Naive thymus-derived CD4-positive, alpha-beta T cell (primary cell): Measurements from ENCODE around the gene SDCCAG8. TPM values are rescaled to one million over a fixed set of nuclear protein-coding genes. Genes with fewer than 3 reads are reported as not detected.

Experiments used
- ATAC-seq: fragments of 150-1000 bp; cut with Tn5 transposase; 2 replicates; pipeline ENCODE4 v1.10.0; 2021; ENCODE audit warnings: mild to moderate bottlenecking, moderate library complexity
- CTCF ChIA-PET: fragments of 350-600 bp; sonication (Branson Sonifier 250); formaldehyde crosslinking; loops from one replicate; lab custom pipeline; 2021; ENCODE audit warnings: antibody characterized with exemption; lab: Charles Lee
- POLR2A ChIA-PET: fragments of 350-600 bp; sonication (Branson Sonifier 250); formaldehyde crosslinking; loops from one replicate; lab custom pipeline; 2021; ENCODE audit warnings: antibody characterized with exemption, inconsistent platforms; lab: Charles Lee
- DNase-seq, 9 donors: peaks; one replicate each; pipeline versions ENCODE4 v3.0.0 to v3.0.0-alpha.2; 2020 to 2022; ENCODE audit warnings: mixed read lengths in 1 of 9
- H3K27ac ChIP-seq: one replicate; pipeline ENCODE4 v1.7.0; 2013; ENCODE audit warnings: mild to moderate bottlenecking, low read depth, low read length, moderate library complexity
- H3K27me3 ChIP-seq, 2 donors: one replicate each; pipeline ENCODE4 v1.7.0; 2013; ENCODE audit warnings: low read length in 2 of 2, mild to moderate bottlenecking in 2 of 2, moderate library complexity in 2 of 2; ENCODE audit not compliant: control insufficient read depth in 2 of 2, insufficient read depth in 2 of 2
- H3K36me3 ChIP-seq, 3 experiments: 1 replicate in 2 of 3; 2 replicates in 1 of 3; pipeline ENCODE4 v1.7.0; 2013; ENCODE audit warnings: low read length in 3 of 3, mild to moderate bottlenecking in 3 of 3, moderate library complexity in 1 of 3; ENCODE audit not compliant: insufficient read depth in 3 of 3, control insufficient read depth in 2 of 3
- H3K4me1 ChIP-seq, 2 donors: one replicate each; pipeline ENCODE4 v1.7.0; 2013; ENCODE audit warnings: low read length in 2 of 2, mild to moderate bottlenecking in 2 of 2, moderate library complexity in 1 of 2; ENCODE audit not compliant: control insufficient read depth in 2 of 2, insufficient read depth in 2 of 2
- H3K4me3 ChIP-seq: 2 replicates; pipeline ENCODE4 v1.7.0; 2013; ENCODE audit warnings: mild to moderate bottlenecking, low read length
- H3K9me3 ChIP-seq, 3 experiments: 1 replicate in 2 of 3; 2 replicates in 1 of 3; pipeline ENCODE4 v1.7.0; 2013; ENCODE audit warnings: low read length in 3 of 3; ENCODE audit not compliant: control insufficient read depth in 2 of 3
- H3K27ac Mint-ChIP-seq, 9 donors: one replicate each; pipeline ENCODE4 v1.8.0; 2020 to 2022; ENCODE audit warnings: mixed read lengths in 9 of 9, mild to moderate bottlenecking in 8 of 9, moderate library complexity in 5 of 9, inconsistent platforms in 2 of 9
- H3K27me3 Mint-ChIP-seq, 5 donors: one replicate each; pipeline ENCODE4 v1.8.0; 2021 to 2022; ENCODE audit warnings: mixed read lengths in 5 of 5, mild to moderate bottlenecking in 1 of 5
- H3K36me3 Mint-ChIP-seq, 5 donors: one replicate each; pipeline ENCODE4 v1.8.0; 2020 to 2022; ENCODE audit warnings: mixed read lengths in 5 of 5, mild to moderate bottlenecking in 3 of 5, inconsistent platforms in 1 of 5
- H3K4me1 Mint-ChIP-seq, 7 donors: one replicate each; pipeline ENCODE4 v1.8.0; 2020 to 2022; ENCODE audit warnings: mixed read lengths in 7 of 7, mild to moderate bottlenecking in 3 of 7, inconsistent platforms in 1 of 7
- H3K4me3 Mint-ChIP-seq, 10 donors: one replicate each; pipeline ENCODE4 v1.8.0; 2020 to 2022; ENCODE audit warnings: mild to moderate bottlenecking in 10 of 10, mixed read lengths in 10 of 10, moderate library complexity in 6 of 10, inconsistent platforms in 2 of 10
- H3K9me3 Mint-ChIP-seq, 11 donors: one replicate each; pipeline ENCODE4 v1.8.0; 2020 to 2022; ENCODE audit warnings: mixed read lengths in 11 of 11, mild to moderate bottlenecking in 4 of 11, inconsistent platforms in 1 of 11, moderate library complexity in 1 of 11
- intact Hi-C, 2 donors: fragments of 100-400 bp; cut with micrococcal nuclease; formaldehyde crosslinking; loops; one replicate each; pipeline ENCODE4 v1.15.1; 2023
- polyA plus RNA-seq, 2 donors: library from polyadenylated mRNA; unstranded; fragments of 300-500 nt; fragmentation: Illumina TruSeq; gene quantifications; one replicate each; pipeline ENCODE4 v1.2.3, GENCODE V29; 2021
- total RNA-seq, 6 experiments: library from RNA in 5 of 6; stranded (reverse) in 5 of 6; gene quantifications; 1 replicate in 5 of 6; 2 replicates in 1 of 6; pipeline ENCODE4 v1.2.3 and lab custom pipeline; 2021 to 2026

The SDCCAG8 gene
- total and polyA plus RNA-seq, 7 experiments from 2014 or later = 26.0 to 45.2 (median 39.1) TPM

- H3K27me3 Mint-ChIP-seq = no peaks in the 10 kb centered on the region
- H3K36me3 Mint-ChIP-seq = peaks cover 0 to 17% (median 10%) of the 10 kb centered on the region in 5 donors
- peaks cover 22 to 59% (median 54%) of the 10 kb centered on the region in 7 donors for H3K4me1 Mint-ChIP-seq
- no peak overlapping the region for H3K27ac ChIP-seq
- H3K36me3 ChIP-seq = peaks cover 0 to 6% (median 0%) of the 10 kb centered on the region in 3 experiments
- intact Hi-C loops = no loop called here
- H3K4me1 ChIP-seq = no peaks in the 10 kb centered on the region
- no peak for DNase-seq
- CTCF ChIA-PET = no interaction called here
- no peak for ATAC-seq
- peak overlapping the region in 1 of 9 donors; percentile 59 for H3K27ac Mint-ChIP-seq
- H3K27me3 ChIP-seq = no peaks in the 10 kb centered on the region
- H3K4me3 ChIP-seq = no peak overlapping the region
- no peak overlapping the region for H3K4me3 Mint-ChIP-seq
- no peaks in the 10 kb centered on the region for H3K9me3 Mint-ChIP-seq
- H3K9me3 ChIP-seq = no peaks in the 10 kb centered on the region
- POLR2A ChIA-PET = interaction anchor here (0.6 to 1.0 kb wide), 2 partner anchors 11 to 591 kb away, joined by 3 read pairs; partner anchors contain the start of genes CEP170 and SDCCAG8
Measured at GRCh38 chr1:243266231-243266630, 10.4 kb downstream of the SDCCAG8 start.

GRCh38 chr1:243267471-243267880 is 11.6 kb downstream of the SDCCAG8 start:
- Mint-ChIP-seq H3K36me3 (peaks cover 0 to 16% (median 10%) of the 10 kb centered on the region in 5 donors), H3K27me3 (no peaks in the 10 kb centered on the region), H3K27ac (no peak overlapping the region), H3K4me3 (no peak overlapping the region), H3K9me3 (no peaks in the 10 kb centered on the region), H3K4me1 (peaks cover 19 to 57% (median 52%) of the 10 kb centered on the region in 7 donors)
- POLR2A ChIA-PET = no interaction called here
- Histone ChIP-seq H3K9me3 (no peaks in the 10 kb centered on the region), H3K4me3 (no peak overlapping the region), H3K36me3 (peaks cover 0 to 6% (median 0%) of the 10 kb centered on the region in 3 experiments), H3K4me1 (no peaks in the 10 kb centered on the region), H3K27ac (no peak overlapping the region), H3K27me3 (no peaks in the 10 kb centered on the region)
- peak; percentile 75 for ATAC-seq
- no peak for DNase-seq
- intact Hi-C loops = no loop called here
- CTCF ChIA-PET = no interaction called here

GRCh38 chr1:243267914-243268653 is 12.2 kb downstream of the SDCCAG8 start:
- ATAC-seq = peak; percentile 71
- H3K27ac Mint-ChIP-seq = peak overlapping the region in 1 of 9 donors; percentile 29
- Histone ChIP-seq H3K4me1 (no peaks in the 10 kb centered on the region), H3K27ac (no peak overlapping the region), H3K36me3 (peaks cover 0 to 7% (median 0%) of the 10 kb centered on the region in 3 experiments), H3K4me3 (no peak overlapping the region), H3K9me3 (no peaks in the 10 kb centered on the region), H3K27me3 (no peaks in the 10 kb centered on the region)
- H3K4me1 Mint-ChIP-seq = peaks cover 19 to 55% (median 47%) of the 10 kb centered on the region in 7 donors
- no peaks in the 10 kb centered on the region for H3K9me3 Mint-ChIP-seq
- POLR2A ChIA-PET = no interaction called here
- no peaks in the 10 kb centered on the region for H3K27me3 Mint-ChIP-seq
- CTCF ChIA-PET = no interaction called here
- no peak overlapping the region for H3K4me3 Mint-ChIP-seq
- DNase-seq = no peak
- H3K36me3 Mint-ChIP-seq = peaks cover 0 to 20% (median 11%) of the 10 kb centered on the region in 5 donors
- intact Hi-C loops = no loop called here

- no peak for DNase-seq
- no peak overlapping the region for H3K4me3 Mint-ChIP-seq
- ChIA-PET POLR2A (no interaction called here), CTCF (no interaction called here)
- ATAC-seq = no peak
- intact Hi-C loops = no loop called here
- Histone ChIP-seq H3K36me3 (peaks cover 0 to 14% (median 0%) of the 10 kb centered on the region in 3 experiments), H3K4me3 (no peak overlapping the region), H3K27me3 (no peaks in the 10 kb centered on the region), H3K9me3 (no peaks in the 10 kb centered on the region), H3K27ac (no peak overlapping the region), H3K4me1 (no peaks in the 10 kb centered on the region)
- peaks cover 0 to 1% (median 0%) of the 10 kb centered on the region in 11 donors for H3K9me3 Mint-ChIP-seq
- no peaks in the 10 kb centered on the region for H3K27me3 Mint-ChIP-seq
- peaks cover 18 to 47% (median 40%) of the 10 kb centered on the region in 7 donors for H3K4me1 Mint-ChIP-seq
- peak overlapping the region in 2 of 9 donors; percentile 59 to 81 for H3K27ac Mint-ChIP-seq
- H3K36me3 Mint-ChIP-seq = peaks cover 4 to 29% (median 15%) of the 10 kb centered on the region in 5 donors
Measured at GRCh38 chr1:243268751-243269460, 13.1 kb downstream of the SDCCAG8 start.

GRCh38 chr1:243269461-243269801 is 13.6 kb downstream of the SDCCAG8 start:
- peak overlapping the region in 1 of 9 donors; percentile 36 for H3K27ac Mint-ChIP-seq
- Histone ChIP-seq H3K4me1 (no peaks in the 10 kb centered on the region), H3K27ac (no peak overlapping the region), H3K27me3 (no peaks in the 10 kb centered on the region), H3K9me3 (no peaks in the 10 kb centered on the region), H3K4me3 (no peak overlapping the region), H3K36me3 (peaks cover 0 to 17% (median 0%) of the 10 kb centered on the region in 3 experiments)
- H3K27me3 Mint-ChIP-seq = no peaks in the 10 kb centered on the region
- no peak for DNase-seq
- peaks cover 0 to 2% (median 0%) of the 10 kb centered on the region in 11 donors for H3K9me3 Mint-ChIP-seq
- ChIA-PET CTCF (no interaction called here), POLR2A (no interaction called here)
- no peak overlapping the region for H3K4me3 Mint-ChIP-seq
- ATAC-seq = no peak
- peaks cover 4 to 32% (median 18%) of the 10 kb centered on the region in 5 donors for H3K36me3 Mint-ChIP-seq
- intact Hi-C loops = no loop called here
- H3K4me1 Mint-ChIP-seq = peaks cover 13 to 41% (median 35%) of the 10 kb centered on the region in 7 donors

GRCh38 chr1:243270097-243270864 is 14.4 kb downstream of the SDCCAG8 start:
- no peaks in the 10 kb centered on the region for H3K4me1 ChIP-seq
- H3K4me3 ChIP-seq = no peak overlapping the region
- no peaks in the 10 kb centered on the region for H3K9me3 ChIP-seq
- H3K9me3 Mint-ChIP-seq = peaks cover 0 to 6% (median 0%) of the 10 kb centered on the region in 11 donors
- H3K27ac Mint-ChIP-seq = peak overlapping the region in 4 of 9 donors; percentile 13 to 33 (median 17)
- peaks cover 9 to 39% (median 25%) of the 10 kb centered on the region in 5 donors for H3K36me3 Mint-ChIP-seq
- DNase-seq (no peak), ATAC-seq (no peak)
- no peaks in the 10 kb centered on the region for H3K27me3 Mint-ChIP-seq
- no peak overlapping the region for H3K27ac ChIP-seq
- H3K4me1 Mint-ChIP-seq = peaks cover 7 to 33% (median 27%) of the 10 kb centered on the region in 7 donors
- H3K27me3 ChIP-seq = no peaks in the 10 kb centered on the region
- peaks cover 0 to 22% (median 0%) of the 10 kb centered on the region in 3 experiments for H3K36me3 ChIP-seq
- H3K4me3 Mint-ChIP-seq = no peak overlapping the region
- CTCF ChIA-PET = no interaction called here
- POLR2A ChIA-PET = interaction anchor here (0.7 kb wide), 1 partner anchor 14 kb away, joined by 3 read pairs; the partner anchor contains the start of gene SDCCAG8
- intact Hi-C loops = no loop called here
